Left lung (tissue), 10 donors: ENCODE data around the gene THAP8. TPM values are rescaled to one million over a fixed set of nuclear protein-coding genes. Genes with fewer than 3 reads are reported as not detected.

Experiments used
- ATAC-seq: fragments of 200-7000 bp; cut with Tn5 transposase; one replicate; pipeline ENCODE4 v1.9.1; 2020; ENCODE audit warnings: moderate library complexity
- DNase-seq, 4 donors: peaks; one replicate each; pipeline ENCODE4 v3.0.0-alpha.2; 2013 to 2020
- H3K27ac ChIP-seq, 2 donors: fragments of 200-600 bp; sonication (generic) in 1 of 2; one replicate each; pipeline versions ENCODE4 v1.5.0 to v1.8.0; 2020 to 2021
- H3K27me3 ChIP-seq, 2 donors: fragments of 200-600 bp; sonication (generic) in 1 of 2; one replicate each; pipeline versions ENCODE4 v1.5.0 to v1.8.0; 2020 to 2021
- H3K36me3 ChIP-seq, 2 donors: fragments of 200-600 bp; sonication (generic) in 1 of 2; one replicate each; pipeline versions ENCODE4 v1.5.0 to v1.8.0; 2020 to 2021
- H3K4me1 ChIP-seq, 2 donors: fragments of 200-600 bp; one replicate each; pipeline ENCODE4 v1.8.0; 2021
- H3K4me3 ChIP-seq, 2 donors: fragments of 200-600 bp; sonication (generic) in 1 of 2; one replicate each; pipeline versions ENCODE4 v1.5.0 to v1.8.0; 2020 to 2021; ENCODE audit warnings: mild to moderate bottlenecking in 1 of 2
- H3K9me3 ChIP-seq, 2 donors: fragments of 200-600 bp; sonication (generic) in 1 of 2; one replicate each; pipeline versions ENCODE4 v1.5.0 to v1.8.0; 2020 to 2021
- CTCF ChIP-seq, 2 donors: fragments of 200-600 bp; sonication (generic) in 1 of 2; IDR thresholded peaks; one replicate each; pipeline versions ENCODE4 v1.5.0 to v1.8.0; 2021; ENCODE audit warnings: antibody characterized with exemption in 2 of 2
- intact Hi-C, 2 donors: fragments of 100-400 bp; cut with DNase I; formaldehyde crosslinking; loops; one replicate each; pipeline versions ENCODE4 v1.11.2 to v1.14.2; 2022
- polyA plus RNA-seq, 6 donors: library from polyadenylated mRNA; unstranded; fragments of 120-200 nt; gene quantifications; one replicate each; pipeline ENCODE4 v1.2.1, GENCODE V29; 2013; ENCODE audit not compliant: insufficient read length in 6 of 6
- total RNA-seq, 2 donors: library from RNA; stranded (reverse); fragmentation: NEBNext Ultra II Directional; extraction: Animal tissue kit (Norgen Biotek cat#: 25700); gene quantifications; one replicate each; pipeline ENCODE4 v1.2.1, GENCODE V29; 2021
- donor health status: DM: no; HTN: yes; CAD: no.
- donor health status: DM: no; HTN: no; CAD: no.

Gene THAP8
- total and polyA plus RNA-seq, 8 donors, result 5.7 to 8.4 (median 7.1) TPM

DNA sequence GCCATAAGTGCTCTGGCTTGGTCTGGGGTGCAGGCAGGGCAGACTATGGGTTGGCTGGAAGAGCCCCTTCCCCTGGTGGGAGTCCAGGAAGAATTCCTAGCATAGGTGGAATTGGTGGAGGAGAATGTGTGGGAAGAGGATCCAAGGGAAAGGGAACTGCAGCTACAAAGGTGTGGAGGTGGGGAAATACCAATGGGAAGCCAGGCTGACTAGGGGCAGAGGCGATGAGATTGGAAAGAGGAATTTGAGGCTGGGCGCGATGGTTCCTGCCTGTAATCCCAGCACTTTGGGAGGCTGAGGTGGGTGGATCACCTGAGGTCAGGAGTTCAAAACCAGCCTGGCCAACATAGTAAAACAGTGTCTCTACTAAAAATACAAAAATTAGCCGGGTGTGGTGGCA, 63.9 kb downstream of the THAP8 start:
- no peak overlapping the region for H3K27ac ChIP-seq
- intact Hi-C loops, result no loop called here
- TF ChIP-seq CTCF (IDR thresholded peaks at IDR 0.05), result no peak
- H3K9me3 ChIP-seq, result peaks cover 0 to 4% of the 10 kb centered on the region in 2 donors
- H3K4me3 ChIP-seq, result no peak overlapping the region
- DNase-seq, result no peak
- peaks cover 8 to 19% of the 10 kb centered on the region in 2 donors for H3K4me1 ChIP-seq
- H3K36me3 ChIP-seq, result no peaks in the 10 kb centered on the region
- ATAC-seq, result no peak
- H3K27me3 ChIP-seq, result peaks cover 15 to 43% of the 10 kb centered on the region in 2 donors

GRCh38 chr19:35988824-35989223, 65.3 kb downstream of the THAP8 start:
- Histone ChIP-seq H3K9me3 (peaks cover 0 to 4% of the 10 kb centered on the region in 2 donors), H3K36me3 (no peaks in the 10 kb centered on the region), H3K27ac (no peak overlapping the region), H3K4me1 (peaks cover 4 to 10% of the 10 kb centered on the region in 2 donors), H3K27me3 (peaks cover 15 to 55% of the 10 kb centered on the region in 2 donors), H3K4me3 (no peak overlapping the region)
- intact Hi-C loops, result no loop called here
- ATAC-seq (no peak), DNase-seq (no peak)
- no peak for TF ChIP-seq CTCF (IDR thresholded peaks at IDR 0.05)

- intact Hi-C loops, result no loop called here
- Histone ChIP-seq H3K4me3 (peak overlapping the region in 1 of 2 donors; percentile 35), H3K4me1 (peaks cover 4 to 10% of the 10 kb centered on the region in 2 donors), H3K9me3 (peaks cover 0 to 4% of the 10 kb centered on the region in 2 donors), H3K27me3 (peaks cover 15 to 64% of the 10 kb centered on the region in 2 donors), H3K36me3 (no peaks in the 10 kb centered on the region), H3K27ac (no peak overlapping the region)
- ATAC-seq, result no peak
- no peak for DNase-seq
- TF ChIP-seq CTCF (IDR thresholded peaks at IDR 0.05), result no peak
These were observed 66.6 kb downstream of the THAP8 start for GRCh38 chr19:35987571-35987896.

DNA sequence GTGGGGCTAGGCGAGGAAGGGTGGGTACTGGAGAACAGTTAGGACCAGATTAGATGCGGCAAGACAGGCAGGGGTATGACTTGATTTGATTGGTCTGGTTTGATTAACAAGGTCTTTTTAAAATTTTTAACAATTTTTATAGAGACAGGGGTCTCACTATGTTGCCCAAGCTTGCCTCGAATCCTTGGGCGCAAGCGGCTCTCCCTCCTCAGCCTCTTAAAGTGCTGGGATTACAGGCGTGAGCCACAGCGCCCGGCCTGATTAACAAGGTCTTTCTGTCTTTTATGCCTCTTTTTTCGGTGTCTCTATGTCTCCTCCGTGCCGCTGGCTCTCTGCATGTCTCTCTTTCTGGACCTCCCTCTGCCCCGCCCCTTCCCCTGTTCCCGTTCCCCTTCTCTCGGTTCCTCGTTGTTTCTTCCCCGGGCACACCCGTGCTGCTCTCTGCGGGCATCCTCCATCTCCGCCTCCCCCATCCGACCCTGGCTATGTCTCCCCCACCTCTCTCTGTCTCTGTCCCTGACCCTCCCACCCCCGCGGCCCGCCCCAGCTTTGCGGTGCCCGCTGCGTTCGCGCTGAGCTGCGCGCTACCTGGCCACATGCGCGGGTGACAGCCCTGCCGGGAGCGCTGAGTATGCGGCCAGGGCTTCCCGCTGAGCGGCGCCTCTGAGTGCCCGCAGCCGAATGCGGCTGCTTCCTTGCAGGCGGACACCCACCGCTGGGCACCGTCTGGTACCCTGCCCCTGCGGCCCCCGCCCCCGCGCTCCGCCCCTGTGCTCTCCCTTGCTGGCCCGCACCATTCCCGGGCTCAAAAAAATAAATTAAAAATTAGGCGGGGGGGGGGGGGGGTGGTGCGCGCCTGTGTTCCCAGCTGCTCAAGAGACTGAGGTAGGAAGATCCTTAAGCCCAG, 67.2 kb downstream of the THAP8 start:
- DNase-seq (peak in 1 of 4 donors; percentile 48), ATAC-seq (peak; percentile 68)
- no peak overlapping the region for H3K27ac ChIP-seq
- peaks cover 0 to 4% of the 10 kb centered on the region in 2 donors for H3K9me3 ChIP-seq
- intact Hi-C loops, result no loop called here
- H3K4me3 ChIP-seq, result peak overlapping the region in 1 of 2 donors; percentile 35
- H3K36me3 ChIP-seq, result no peaks in the 10 kb centered on the region
- peaks cover 4 to 10% of the 10 kb centered on the region in 2 donors for H3K4me1 ChIP-seq
- no peak for TF ChIP-seq CTCF (IDR thresholded peaks at IDR 0.05)
- peaks cover 15 to 70% of the 10 kb centered on the region in 2 donors for H3K27me3 ChIP-seq

- H3K27me3 ChIP-seq, result peaks cover 15 to 75% of the 10 kb centered on the region in 2 donors
- intact Hi-C loops, result no loop called here
- H3K36me3 ChIP-seq, result no peaks in the 10 kb centered on the region
- H3K4me3 ChIP-seq, result no peak overlapping the region
- ATAC-seq, result no peak
- H3K4me1 ChIP-seq, result peaks cover 4 to 10% of the 10 kb centered on the region in 2 donors
- TF ChIP-seq CTCF (IDR thresholded peaks at IDR 0.05), result no peak
- H3K9me3 ChIP-seq, result peaks cover 0 to 4% of the 10 kb centered on the region in 2 donors
- H3K27ac ChIP-seq, result no peak overlapping the region
- no peak for DNase-seq
These were observed 68.0 kb downstream of the THAP8 start for GRCh38 chr19:35986111-35986510.
